Measurements from ENCODE around the gene KCNJ4. TPM values are rescaled to one million over a fixed set of nuclear protein-coding genes. Genes with fewer than 3 reads are reported as not detected.

The KCNJ4 gene
- total RNA-seq: 0.93 TPM

DNA sequence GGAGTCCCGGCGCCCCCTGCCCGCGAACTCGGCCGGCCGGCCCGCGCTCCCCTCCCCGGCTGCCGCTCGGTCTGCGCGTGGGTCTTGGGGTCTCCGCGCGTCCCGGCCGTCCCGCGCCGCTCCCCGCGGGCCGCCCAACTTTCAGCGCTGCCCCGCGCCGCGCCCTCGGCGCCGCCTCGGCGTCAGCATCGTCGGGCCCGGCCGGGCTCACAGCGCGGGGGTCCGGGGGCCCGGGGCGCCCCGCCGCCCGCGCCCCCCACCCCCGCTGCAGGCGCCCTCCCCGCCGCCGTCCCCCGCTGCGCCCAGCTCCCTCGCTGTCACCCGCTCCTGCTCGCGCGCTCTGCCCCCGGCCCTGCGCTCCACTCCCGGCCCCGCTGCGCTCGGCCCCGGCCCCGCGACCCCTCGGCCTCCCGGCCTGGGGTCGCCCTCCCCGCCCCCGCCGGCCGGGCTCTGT is at the start of gene KCNJ4:
KCNJ4 (minus strand) TSS at position 124 of the 454 bp plus-strand sequence. CDS start 27,067 bp downstream, outside the sequence.

DNA sequence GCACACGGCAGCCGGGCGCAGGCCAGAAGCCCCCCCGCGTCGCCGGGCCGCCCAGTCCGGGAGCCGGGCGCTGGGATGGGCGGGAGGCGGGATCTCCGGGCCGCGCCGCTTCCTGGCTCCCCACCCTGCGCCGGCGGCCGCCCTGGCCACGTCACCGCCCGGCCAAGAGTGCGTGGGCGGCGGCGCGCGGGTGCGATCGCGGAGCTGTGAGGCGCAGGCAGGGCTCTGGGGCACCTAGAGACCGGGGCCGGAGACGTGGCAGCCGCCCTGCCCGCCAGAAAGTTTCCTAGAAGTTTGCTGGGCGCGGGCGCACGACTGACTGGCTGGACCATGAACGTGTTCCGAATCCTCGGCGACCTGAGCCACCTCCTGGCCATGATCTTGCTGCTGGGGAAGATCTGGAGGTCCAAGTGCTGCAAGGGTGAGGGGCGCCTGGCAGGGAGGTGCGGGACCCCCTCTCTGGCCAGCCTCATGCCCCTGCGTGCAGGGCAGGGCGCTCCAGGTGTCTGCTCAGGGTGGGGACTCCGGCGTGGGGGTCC is 13.0 kb upstream of the KCNJ4 start, which contains the start of gene KDELR3:
KDELR3 (plus strand) TSS at position 193 of the 539 bp plus-strand sequence; CDS start at position 331, 138 bp downstream.

Other genes with a start within 250 kb of the KCNJ4 start
- 68.2 TPM for gene TMEM184B, start 182.2 kb downstream of the KCNJ4 start, total RNA-seq
- 174 TPM for gene CSNK1E, start 137.8 kb downstream of the KCNJ4 start, total RNA-seq
- 23.1 TPM for gene KDELR3, start 12.9 kb upstream of the KCNJ4 start, total RNA-seq
- 941 TPM for gene DDX17, start 51.1 kb upstream of the KCNJ4 start, total RNA-seq
- 6.5 TPM for gene DMC1, start 115.0 kb upstream of the KCNJ4 start, total RNA-seq
- gene FAM227A, start 201.2 kb upstream of the KCNJ4 start, total RNA-seq: 23.3 TPM
- 23.1 TPM for gene CBY1, start 201.4 kb upstream of the KCNJ4 start, total RNA-seq
- gene TOMM22, start 226.8 kb upstream of the KCNJ4 start, total RNA-seq: 40.1 TPM
- gene JOSD1, start 245.7 kb upstream of the KCNJ4 start, total RNA-seq: 42.9 TPM

All from camera-type eye (tissue), 1 donor.